PC-3 (cell line): ENCODE measurements around the gene AP4E1. TPM values are rescaled to one million over a fixed set of nuclear protein-coding genes. Genes with fewer than 3 reads are reported as not detected.
"Not testable (repeated sequence)": the region's sequence is repeated elsewhere in the genome, so short reads cannot be mapped to it uniquely, and the experiment has no call there.

Experiments
- ATAC-seq: fragments of 200-7000 bp; cut with Tn5 transposase; 2 replicates; pipeline ENCODE4 v1.9.1; 2020; ENCODE audit warnings: mild to moderate bottlenecking, moderate library complexity
- BruUV-seq: library from RNA; stranded (reverse); fragments of 400-500 nt; replicated peaks from 2 replicates; lab custom pipeline; 2021; lab: Mats Ljungman, UMichigan
- CTCF ChIA-PET: fragments of 300-600 bp; sonication (Branson Sonifier 250); formaldehyde crosslinking; loops from one replicate; lab custom pipeline; 2022; ENCODE audit warnings: antibody characterized with exemption; lab: Charles Lee
- POLR2A ChIA-PET: fragments of 300-600 bp; sonication (Branson Sonifier 250); formaldehyde crosslinking; loops from one replicate; lab custom pipeline; 2022; ENCODE audit warnings: antibody characterized with exemption; ENCODE audit not compliant: unreplicated experiment; lab: Charles Lee
- DNase-seq: peaks from one replicate; pipeline ENCODE4 v3.0.0-alpha.2; 2015
- H2AFZ ChIP-seq: fragments of 300-600 bp; sonication (generic); 2 replicates; pipeline ENCODE4 v1.6.0; 2016; ENCODE audit warnings: antibody characterized with exemption, low read length
- H3F3A ChIP-seq: fragments of 300-600 bp; sonication (generic); one replicate; pipeline ENCODE4 v1.6.0; 2017; ENCODE audit warnings: antibody characterized with exemption, low read length, control low read depth, mild to moderate bottlenecking; ENCODE audit not compliant: unreplicated experiment
- H3K27ac ChIP-seq: fragments of 300-600 bp; sonication (generic); 2 replicates; pipeline ENCODE4 v1.5.1; 2016; ENCODE audit warnings: mild to moderate bottlenecking, low read length
- H3K27me3 ChIP-seq: fragments of 300-600 bp; sonication (generic); 2 replicates; pipeline ENCODE4 v1.6.1; 2016; ENCODE audit warnings: low read length, mixed read lengths
- H3K36me3 ChIP-seq: fragments of 300-600 bp; sonication (generic); 2 replicates; pipeline ENCODE4 v1.6.1; 2016; ENCODE audit warnings: low read depth, mixed run types, low read length, mixed read lengths
- H3K4me1 ChIP-seq: fragments of 300-600 bp; sonication (generic); 2 replicates; pipeline ENCODE4 v1.5.1; 2016; ENCODE audit warnings: low read length; ENCODE audit not compliant: insufficient read depth
- H3K4me2 ChIP-seq: fragments of 300-600 bp; sonication (generic); 2 replicates; pipeline ENCODE4 v1.6.0; 2016; ENCODE audit warnings: low read length
- H3K4me3 ChIP-seq: fragments of 300-600 bp; sonication (generic); 2 replicates; pipeline ENCODE4 v1.5.1; 2016; ENCODE audit warnings: mild to moderate bottlenecking, low read length, mixed read lengths
- H3K79me2 ChIP-seq: fragments of 300-600 bp; sonication (generic); 2 replicates; pipeline ENCODE4 v1.6.1; 2017; ENCODE audit warnings: low read length, mixed read lengths
- H3K9ac ChIP-seq: fragments of 300-600 bp; sonication (generic); 2 replicates; pipeline ENCODE4 v1.6.0; 2016; ENCODE audit warnings: mild to moderate bottlenecking, low read length
- H3K9me2 ChIP-seq: fragments of 300-600 bp; sonication (generic); replicated peaks from 2 replicates; pipeline ENCODE4 v1.6.1; 2016; ENCODE audit warnings: mixed run types, low read length, mixed read lengths
- H3K9me3 ChIP-seq: fragments of 300-600 bp; sonication (generic); 2 replicates; pipeline ENCODE4 v1.6.1; 2016; ENCODE audit warnings: low read length, mixed read lengths
- H4K20me1 ChIP-seq: fragments of 300-600 bp; sonication (generic); 2 replicates; pipeline ENCODE4 v1.6.1; 2016; ENCODE audit warnings: low read length, mixed read lengths
- EZH2 ChIP-seq: fragments of 300-600 bp; sonication (generic); IDR thresholded peaks from one replicate; pipeline ENCODE4 v1.6.1; 2017; ENCODE audit warnings: antibody characterized with exemption, mild to moderate bottlenecking, low read length; ENCODE audit not compliant: unreplicated experiment
- EZH2phosphoT487 ChIP-seq: fragments of 300-600 bp; sonication (generic); IDR thresholded peaks from 2 replicates; pipeline ENCODE4 v1.6.1; 2018; ENCODE audit warnings: mild to moderate bottlenecking, antibody characterized with exemption, low read length, borderline replicate concordance
- intact Hi-C: fragments of 100-400 bp; cut with micrococcal nuclease; formaldehyde crosslinking; loops from 2 replicates; pipeline ENCODE4 v1.9.0; 2023
- total RNA-seq: library from RNA; depleted of rRNA; stranded (reverse); fragments of >200 nt; gene quantifications from 2 replicates; pipeline ENCODE4 v1.2.3, GENCODE V29; 2014
- TF ChIP-seq, protein P1 (sequence below): fragments of 300-600 bp; sonication (generic); conservative IDR thresholded peaks from 2 replicates; pipeline ENCODE4 v1.5.1; 2017; ENCODE audit warnings: antibody characterized with exemption, low read depth, mild to moderate bottlenecking, low read length

AP4E1 gene
- total RNA-seq, 1 experiment from 2014 or later: 6.0 TPM

DNA sequence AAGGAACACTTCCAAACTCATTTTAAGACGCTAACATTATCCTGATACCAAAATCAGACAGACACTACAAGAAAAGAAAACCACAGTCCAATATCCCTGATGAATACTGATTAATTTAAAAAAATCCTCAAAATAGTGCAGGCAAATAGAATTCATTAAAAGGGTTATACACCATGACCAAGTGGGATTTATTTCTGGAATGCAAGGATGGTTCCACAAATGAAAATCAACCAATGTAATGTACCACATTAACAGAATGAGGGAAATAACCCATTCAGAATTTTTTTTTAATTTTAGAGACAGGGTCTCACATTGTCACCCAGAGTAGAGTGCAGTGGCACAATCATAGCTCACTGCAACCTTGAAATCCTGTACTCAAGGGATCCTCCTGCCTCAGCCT is 17.3 kb upstream of the AP4E1 start:
- no peak for TF ChIP-seq EZH2
- TF ChIP-seq, protein P1, sequence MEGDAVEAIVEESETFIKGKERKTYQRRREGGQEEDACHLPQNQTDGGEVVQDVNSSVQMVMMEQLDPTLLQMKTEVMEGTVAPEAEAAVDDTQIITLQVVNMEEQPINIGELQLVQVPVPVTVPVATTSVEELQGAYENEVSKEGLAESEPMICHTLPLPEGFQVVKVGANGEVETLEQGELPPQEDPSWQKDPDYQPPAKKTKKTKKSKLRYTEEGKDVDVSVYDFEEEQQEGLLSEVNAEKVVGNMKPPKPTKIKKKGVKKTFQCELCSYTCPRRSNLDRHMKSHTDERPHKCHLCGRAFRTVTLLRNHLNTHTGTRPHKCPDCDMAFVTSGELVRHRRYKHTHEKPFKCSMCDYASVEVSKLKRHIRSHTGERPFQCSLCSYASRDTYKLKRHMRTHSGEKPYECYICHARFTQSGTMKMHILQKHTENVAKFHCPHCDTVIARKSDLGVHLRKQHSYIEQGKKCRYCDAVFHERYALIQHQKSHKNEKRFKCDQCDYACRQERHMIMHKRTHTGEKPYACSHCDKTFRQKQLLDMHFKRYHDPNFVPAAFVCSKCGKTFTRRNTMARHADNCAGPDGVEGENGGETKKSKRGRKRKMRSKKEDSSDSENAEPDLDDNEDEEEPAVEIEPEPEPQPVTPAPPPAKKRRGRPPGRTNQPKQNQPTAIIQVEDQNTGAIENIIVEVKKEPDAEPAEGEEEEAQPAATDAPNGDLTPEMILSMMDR: no peak
- TF ChIP-seq EZH2phosphoT487: no peak
- ChIA-PET POLR2A (no interaction called here), CTCF (no interaction called here)
- no peaks in the 10 kb centered on the region for H3K27me3 ChIP-seq
- ATAC-seq (no peak), DNase-seq (no peak)
- H3K36me3 ChIP-seq: no peaks in the 10 kb centered on the region
- H3K4me2 ChIP-seq: no peak overlapping the region
- H3K9ac ChIP-seq: no peak overlapping the region
- BruUV-seq: no TSS peak
- intact Hi-C loops: no loop called here
- H3K9me3 ChIP-seq: no peaks in the 10 kb centered on the region
- H3K27ac ChIP-seq: no peak overlapping the region
- H2AFZ ChIP-seq: no peak overlapping the region
- no peak overlapping the region for H3K4me3 ChIP-seq
- H3F3A ChIP-seq: no peaks in the 10 kb centered on the region
- no peaks in the 10 kb centered on the region for H3K9me2 ChIP-seq
- H3K4me1 ChIP-seq: no peaks in the 10 kb centered on the region
- H3K79me2 ChIP-seq: no peaks in the 10 kb centered on the region
- H4K20me1 ChIP-seq: no peaks in the 10 kb centered on the region

DNA sequence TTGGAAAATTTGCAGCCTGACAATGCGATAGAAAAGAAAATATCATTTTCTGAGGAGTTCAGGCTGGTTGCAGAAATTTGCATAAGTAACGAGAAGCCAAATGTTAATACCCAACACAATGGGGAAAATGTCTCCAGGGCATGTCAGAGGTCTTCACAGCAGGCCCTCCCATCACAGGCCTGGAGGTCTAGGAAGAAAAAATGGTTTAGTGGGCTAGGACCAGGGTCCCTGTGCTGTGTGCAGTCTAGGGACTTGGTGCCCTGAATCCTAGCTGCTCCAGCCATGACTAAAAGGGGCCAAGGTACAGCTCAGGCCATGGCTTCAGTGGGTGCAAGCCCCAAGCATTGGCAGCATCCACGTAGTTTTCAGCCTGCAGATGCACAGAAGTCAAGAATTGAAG is 14.5 kb upstream of the AP4E1 start:
- Histone ChIP-seq H3K9me3 (no peaks in the 10 kb centered on the region), H4K20me1 (no peaks in the 10 kb centered on the region), H3K79me2 (no peaks in the 10 kb centered on the region), H3K36me3 (no peaks in the 10 kb centered on the region), H3F3A (no peaks in the 10 kb centered on the region), H3K4me3 (no peak overlapping the region), H3K4me2 (no peak overlapping the region), H3K4me1 (no peaks in the 10 kb centered on the region), H3K9me2 (no peaks in the 10 kb centered on the region), H3K27me3 (no peaks in the 10 kb centered on the region), H3K9ac (no peak overlapping the region), H3K27ac (no peak overlapping the region), H2AFZ (no peak overlapping the region)
- no peak for ATAC-seq
- TF ChIP-seq EZH2: no peak
- TF ChIP-seq EZH2phosphoT487: no peak
- TF ChIP-seq, protein P1: no peak
- no peak for DNase-seq
- BruUV-seq: no TSS peak
- ChIA-PET POLR2A (no interaction called here), CTCF (no interaction called here)
- intact Hi-C loops: no loop called here

DNA sequence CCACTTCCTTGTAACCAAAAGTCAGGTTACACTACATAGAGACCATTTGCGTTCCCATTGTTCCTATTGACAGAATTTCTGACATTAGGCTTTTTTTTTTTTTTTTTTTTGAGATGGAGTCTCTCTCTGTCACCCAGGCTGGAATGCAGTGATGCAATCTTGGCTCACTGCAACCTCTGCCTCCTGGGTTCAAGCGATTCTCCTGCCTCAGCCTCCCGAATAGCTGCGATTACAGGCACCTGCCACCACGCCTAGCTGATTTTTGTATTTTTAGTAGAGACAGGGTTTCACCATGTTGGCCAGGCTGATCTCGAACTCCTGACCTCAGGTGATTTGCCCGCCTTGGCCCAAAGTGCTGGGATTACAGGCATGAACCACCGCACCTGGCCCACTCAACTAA is 7.1 kb upstream of the AP4E1 start:
- POLR2A ChIA-PET, BruUV-seq: not testable (repeated sequence)

More for the DNA sequence above, 7.1 kb upstream of the AP4E1 start:
- H3K9ac ChIP-seq, H3F3A ChIP-seq, CTCF ChIA-PET, H3K4me1 ChIP-seq, H3K79me2 ChIP-seq, DNase-seq, ATAC-seq, H3K36me3 ChIP-seq, intact Hi-C loops, H4K20me1 ChIP-seq, H3K9me3 ChIP-seq, H3K4me3 ChIP-seq, H3K27ac ChIP-seq, H3K9me2 ChIP-seq, H3K27me3 ChIP-seq, H2AFZ ChIP-seq, H3K4me2 ChIP-seq: not testable (repeated sequence)
